Breast epithelium (tissue), 4 donors: ENCODE data around the gene M1AP. TPM values are rescaled to one million over a fixed set of nuclear protein-coding genes. Genes with fewer than 3 reads are reported as not detected.

Experiments
- DNase-seq, 2 donors: peaks; one replicate each; pipeline ENCODE4 v3.0.0-alpha.2; 2019; ENCODE audit warnings: low spot score in 2 of 2
- H3K27ac ChIP-seq, 2 donors: fragments of 200-600 bp; sonication (generic) in 1 of 2; one replicate each; pipeline ENCODE4 v1.5.1; 2016 to 2019; ENCODE audit warnings: mild to moderate bottlenecking in 1 of 2
- H3K27me3 ChIP-seq, 2 donors: fragments of 200-600 bp; sonication (generic) in 1 of 2; one replicate each; pipeline versions ENCODE4 v1.5.1 to v1.6.0; 2017 to 2019; ENCODE audit warnings: control low read depth in 1 of 2, mild to moderate bottlenecking in 1 of 2
- H3K36me3 ChIP-seq: fragments of 200-600 bp; one replicate; pipeline ENCODE4 v1.5.1; 2019
- H3K4me1 ChIP-seq, 2 donors: fragments of 200-600 bp; sonication (generic); one replicate each; pipeline ENCODE4 v1.5.1; 2016 to 2019; ENCODE audit warnings: control low read depth in 1 of 2
- H3K4me3 ChIP-seq, 3 donors: fragments of 200-600 bp; sonication (generic); 1 replicate in 2 of 3; 2 replicates in 1 of 3; pipeline ENCODE4 v1.5.1; 2016 to 2019; ENCODE audit warnings: mild to moderate bottlenecking in 3 of 3, moderate library complexity in 2 of 3
- H3K9me3 ChIP-seq, 2 donors: fragments of 200-600 bp; sonication (generic) in 1 of 2; one replicate each; pipeline ENCODE4 v1.5.1; 2016 to 2019; ENCODE audit warnings: control low read depth in 1 of 2
- CTCF ChIP-seq, 3 donors: fragments of 450-650 bp; IDR thresholded peaks; one replicate each; pipeline ENCODE4 v1.5.1; 2016 to 2017; ENCODE audit warnings: antibody characterized with exemption in 3 of 3, mild to moderate bottlenecking in 3 of 3, moderate library complexity in 3 of 3
- POLR2A ChIP-seq: fragments of 450-650 bp; IDR thresholded peaks from one replicate; pipeline ENCODE4 v1.6.1; 2016; ENCODE audit warnings: antibody characterized with exemption, mild to moderate bottlenecking, moderate library complexity
- POLR2AphosphoS5 ChIP-seq, 3 donors: sonication (generic); formaldehyde crosslinking; IDR thresholded peaks; one replicate each; pipeline ENCODE4 v1.6.1; 2017; ENCODE audit warnings: antibody characterized with exemption in 3 of 3
- intact Hi-C: fragments of 100-400 bp; cut with DNase I; formaldehyde crosslinking; loops from one replicate; pipeline ENCODE4 v1.15.1; 2023; ENCODE audit warnings: low total_unique reads
- total RNA-seq, 3 donors: library from RNA; depleted of rRNA; stranded (reverse); fragments of >200 nt; gene quantifications; one replicate each; pipeline ENCODE4 v1.1.0, GENCODE V29; 2016

Gene M1AP
- total RNA-seq, 3 donors from 2014 or later, result 0.29 to 3.4 (median 0.66) TPM

DNA sequence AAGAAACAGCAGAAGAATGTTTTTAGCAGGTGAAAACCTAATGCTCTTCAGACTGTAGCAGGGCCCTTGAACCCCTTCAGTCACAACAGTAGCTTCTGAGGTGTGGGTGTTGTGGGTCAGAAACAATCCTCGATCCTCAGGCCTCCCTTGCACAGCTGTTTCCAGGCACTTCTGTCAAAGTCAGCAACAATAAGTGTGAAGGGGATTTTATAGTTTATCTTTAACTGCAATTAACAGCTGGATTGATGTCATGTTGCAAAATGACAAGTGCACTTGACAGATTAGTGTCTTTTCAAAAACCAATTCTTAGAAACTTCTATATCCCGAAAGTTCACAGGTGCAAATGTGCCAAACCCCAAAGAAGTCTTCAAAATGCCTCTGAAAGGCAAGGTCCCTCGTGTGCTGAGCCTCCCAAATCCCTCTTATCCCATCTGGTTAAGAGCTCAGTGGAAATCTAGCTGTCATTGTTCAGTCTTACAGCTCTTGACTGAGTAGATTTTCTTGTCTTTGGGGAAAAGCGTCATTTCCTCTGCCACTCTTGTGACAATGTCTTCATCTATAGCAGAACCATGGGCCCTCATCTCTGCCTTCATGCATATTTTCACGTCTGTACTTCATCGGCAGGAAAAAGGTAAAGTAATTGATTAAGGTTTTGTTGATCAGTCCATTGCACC lies 29.6 kb downstream of the M1AP start:
- TF ChIP-seq POLR2AphosphoS5 (IDR thresholded peaks at IDR 0.05), result no peak
- no peak for TF ChIP-seq CTCF (IDR thresholded peaks at IDR 0.05)
- TF ChIP-seq POLR2A, result no peak
- no peak for DNase-seq
- Histone ChIP-seq H3K27me3 (no peaks in the 10 kb centered on the region), H3K9me3 (no peaks in the 10 kb centered on the region), H3K27ac (no peak overlapping the region), H3K4me1 (no peaks in the 10 kb centered on the region), H3K36me3 (no peaks in the 10 kb centered on the region), H3K4me3 (no peak overlapping the region)
- intact Hi-C loops, result no loop called here

DNA sequence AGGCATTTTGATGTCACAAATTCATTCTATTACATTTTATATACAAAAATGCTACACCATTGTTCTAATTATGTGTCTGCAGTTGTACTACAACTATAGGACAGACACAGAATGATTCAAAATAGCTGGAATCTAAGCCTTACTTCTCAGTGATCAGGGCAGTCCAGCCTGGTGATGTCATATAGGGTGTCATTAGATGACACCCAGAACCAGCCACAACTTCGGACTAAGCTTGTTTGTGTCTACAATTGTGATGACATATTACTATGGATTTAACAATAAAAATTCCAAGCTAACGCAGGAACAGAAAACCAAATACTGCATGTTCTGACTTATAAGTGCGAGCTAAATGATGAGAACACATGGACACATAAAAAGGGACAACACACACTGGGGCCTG lies 31.0 kb downstream of the M1AP start:
- no peak for DNase-seq
- Histone ChIP-seq H3K27ac (no peak overlapping the region), H3K36me3 (no peaks in the 10 kb centered on the region), H3K9me3 (no peaks in the 10 kb centered on the region), H3K27me3 (no peaks in the 10 kb centered on the region), H3K4me3 (no peak overlapping the region), H3K4me1 (no peaks in the 10 kb centered on the region)
- intact Hi-C loops, result no loop called here
- TF ChIP-seq POLR2A (no peak), POLR2AphosphoS5 (IDR thresholded peaks at IDR 0.05) (no peak), CTCF (IDR thresholded peaks at IDR 0.05) (no peak)

GRCh38 chr2:74606927-74607326 lies 41.2 kb downstream of the M1AP start:
- Histone ChIP-seq H3K4me3 (no peak overlapping the region), H3K4me1 (no peaks in the 10 kb centered on the region), H3K27me3 (no peaks in the 10 kb centered on the region), H3K36me3 (no peaks in the 10 kb centered on the region), H3K27ac (no peak overlapping the region), H3K9me3 (no peaks in the 10 kb centered on the region)
- TF ChIP-seq POLR2A, result no peak
- TF ChIP-seq CTCF (IDR thresholded peaks at IDR 0.05), result no peak
- no peak for TF ChIP-seq POLR2AphosphoS5 (IDR thresholded peaks at IDR 0.05)
- no peak for DNase-seq
- intact Hi-C loops, result no loop called here

GRCh38 chr2:74603282-74604000 lies 44.7 kb downstream of the M1AP start:
- intact Hi-C loops, result no loop called here
- H3K9me3 ChIP-seq, result no peaks in the 10 kb centered on the region
- no peak overlapping the region for H3K4me3 ChIP-seq
- no peaks in the 10 kb centered on the region for H3K4me1 ChIP-seq
- no peak overlapping the region for H3K27ac ChIP-seq
- no peaks in the 10 kb centered on the region for H3K27me3 ChIP-seq
- no peak for DNase-seq
- H3K36me3 ChIP-seq, result no peaks in the 10 kb centered on the region
- TF ChIP-seq POLR2AphosphoS5 (IDR thresholded peaks at IDR 0.05) (no peak), POLR2A (no peak), CTCF (IDR thresholded peaks at IDR 0.05) (no peak)

DNA sequence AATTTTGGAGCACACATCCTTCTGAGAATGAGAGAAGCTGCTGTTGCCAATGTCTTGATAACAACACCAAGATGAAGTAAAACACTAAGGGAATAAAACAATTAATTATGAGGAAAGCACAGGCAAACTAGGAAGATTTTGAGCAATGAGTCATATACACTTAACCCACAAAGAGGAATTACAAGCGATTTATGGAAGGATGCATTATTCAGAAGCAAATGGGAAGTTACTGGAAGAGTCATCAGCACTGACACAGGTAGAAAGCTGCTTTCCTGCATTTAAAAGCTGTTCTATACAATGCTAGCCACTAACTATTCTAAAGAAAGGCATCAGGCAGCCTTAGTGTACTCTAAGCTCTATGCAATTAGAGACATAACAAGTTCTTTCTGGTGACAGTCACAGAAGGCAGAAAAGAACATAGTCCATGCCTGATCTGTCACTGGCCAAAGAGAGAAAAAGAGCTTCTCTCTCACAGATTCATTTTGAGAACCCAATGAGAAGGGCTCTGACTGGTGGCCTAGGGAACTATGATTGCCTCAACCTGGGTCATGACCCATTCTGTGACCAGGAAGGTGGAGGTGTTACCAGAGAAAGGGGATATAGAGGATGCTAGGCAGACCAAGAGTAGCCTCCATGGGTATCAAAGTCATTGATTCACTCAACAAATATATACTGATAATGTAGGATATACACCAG lies 45.4 kb downstream of the M1AP start:
- intact Hi-C loops, result no loop called here
- no peak overlapping the region for H3K4me3 ChIP-seq
- H3K27ac ChIP-seq, result no peak overlapping the region
- no peak for DNase-seq
- TF ChIP-seq CTCF (IDR thresholded peaks at IDR 0.05) (no peak), POLR2AphosphoS5 (IDR thresholded peaks at IDR 0.05) (no peak), POLR2A (no peak)
- no peaks in the 10 kb centered on the region for H3K9me3 ChIP-seq
- no peaks in the 10 kb centered on the region for H3K4me1 ChIP-seq
- H3K36me3 ChIP-seq, result no peaks in the 10 kb centered on the region
- no peaks in the 10 kb centered on the region for H3K27me3 ChIP-seq
